GM12878 (cell line): Measurements from ENCODE around the gene SWSAP1. TPM values are rescaled to one million over a fixed set of nuclear protein-coding genes. Genes with fewer than 3 reads are reported as not detected.

Source experiments
- polyA plus RNA-seq, 11 experiments: library from polyadenylated mRNA; depleted of rRNA in 4 of 11; unstranded in 6 of 11; stranded (reverse) in 5 of 11; fragments of >200 nt; fragmentation: Nextera tagmentation in 4 of 11; fragmentation: Illumina TruSeq in 1 of 11; extraction: Ambion mirVana in 4 of 11; extraction: Trizol in 1 of 11; gene quantifications; 1 replicate in 1 of 11; 2 replicates in 10 of 11; pipeline versions ENCODE4 v1.2.1 to v1.2.3, GENCODE V29; 2011 to 2016; ENCODE audit warnings: inconsistent platforms in 2 of 11, missing spikeins in 2 of 11, low read depth in 1 of 11
- small RNA-seq: library from RNA; depleted of rRNA; stranded (forward); fragments of <200 nt; gene quantifications from one replicate; pipeline ENCODE3, GENCODE V24; 2014
- total RNA-seq, 4 experiments: library from RNA; depleted of rRNA in 3 of 4; stranded (reverse); fragments of >200 nt in 3 of 4; fragmentation: Illumina TruSeq in 1 of 4; extraction: Trizol in 1 of 4; gene quantifications; 2 replicates each; pipeline versions ENCODE4 v1.2.1 to v1.2.3, GENCODE V29; 2013 to 2021

Gene SWSAP1
- total and polyA plus RNA-seq, 10 of the 15 experiments (the other 5 are each of a cell fraction or from before 2014, with no cell fraction given) = 0.18 to 6.5 (median 2.4) TPM

Small RNAs within 50 kb of the gene (small RNA-seq; reads per million reads assigned to genes)
- gene RF00019 = not detected

Other genes starting within 250 kb of the SWSAP1 start
Only the 7 nearest of the 20 such genes appear.
- 7.0 and 7.8 TPM in 2 replicates for gene RAB3D, start 35.0 kb upstream of the SWSAP1 start, total RNA-seq (2014; rRNA removed)
- gene RAB3D, start 35.0 kb upstream of the SWSAP1 start, total RNA-seq (2014; rRNA removed; fragmentation: Illumina TruSeq; extraction: Trizol) = 6.6 and 6.8 TPM in 2 replicates
- 15.7 and 18.5 TPM in 2 replicates for gene RAB3D, start 35.0 kb upstream of the SWSAP1 start, total RNA-seq (2021)
- 5.7 and 13.0 TPM in 2 replicates for gene RAB3D, start 35.0 kb upstream of the SWSAP1 start, polyA plus RNA-seq (2011; rRNA removed)
- gene RAB3D, start 35.0 kb upstream of the SWSAP1 start, polyA plus RNA-seq (2014; fragmentation: Illumina TruSeq; extraction: Trizol) = 4.8 and 5.1 TPM in 2 replicates
- 1 to 10 TPM; 1.1 to 4.1 TPM for gene RAB3D, start 35.0 kb upstream of the SWSAP1 start, polyA plus RNA-seq (2014; fragmentation: Nextera tagmentation; extraction: Ambion mirVana)
- 9.1 and 13.6 TPM in 2 replicates for gene RAB3D, start 35.0 kb upstream of the SWSAP1 start, polyA plus RNA-seq (2014; rRNA removed)
- 1 to 10 TPM; 3.9 to 5.6 TPM for gene RAB3D, start 35.0 kb upstream of the SWSAP1 start, polyA plus RNA-seq (2016; fragmentation: Nextera tagmentation; extraction: Ambion mirVana)
- gene TMEM205, start 28.4 kb upstream of the SWSAP1 start, total RNA-seq (2014; rRNA removed) = 109 and 113 TPM in 2 replicates
- 46.8 and 54.5 TPM in 2 replicates for gene TMEM205, start 28.4 kb upstream of the SWSAP1 start, total RNA-seq (2014; rRNA removed; fragmentation: Illumina TruSeq; extraction: Trizol)
- gene TMEM205, start 28.4 kb upstream of the SWSAP1 start, total RNA-seq (2021) = 67.5 and 75.2 TPM in 2 replicates
- 48.2 and 86.1 TPM in 2 replicates for gene TMEM205, start 28.4 kb upstream of the SWSAP1 start, polyA plus RNA-seq (2011; rRNA removed)
- 36.3 and 90.5 TPM in 2 replicates for gene TMEM205, start 28.4 kb upstream of the SWSAP1 start, polyA plus RNA-seq (2014; fragmentation: Illumina TruSeq; extraction: Trizol)
- 10 to 100 TPM; 27.8 to 39.4 TPM for gene TMEM205, start 28.4 kb upstream of the SWSAP1 start, polyA plus RNA-seq (2014; fragmentation: Nextera tagmentation; extraction: Ambion mirVana)
- gene TMEM205, start 28.4 kb upstream of the SWSAP1 start, polyA plus RNA-seq (2014; rRNA removed) = 118 and 120 TPM in 2 replicates
- gene TMEM205, start 28.4 kb upstream of the SWSAP1 start, polyA plus RNA-seq (2016; fragmentation: Nextera tagmentation; extraction: Ambion mirVana) = 100 to 1,000 TPM; 133 to 144 TPM
- gene CCDC159, start 28.1 kb upstream of the SWSAP1 start, total RNA-seq (2014; rRNA removed) = 6.9 and 7.5 TPM in 2 replicates
- 8.0 and 9.3 TPM in 2 replicates for gene CCDC159, start 28.1 kb upstream of the SWSAP1 start, total RNA-seq (2014; rRNA removed; fragmentation: Illumina TruSeq; extraction: Trizol)
- 9.1 and 10.4 TPM in 2 replicates for gene CCDC159, start 28.1 kb upstream of the SWSAP1 start, total RNA-seq (2021)
- gene CCDC159, start 28.1 kb upstream of the SWSAP1 start, polyA plus RNA-seq (2011; rRNA removed) = 6.6 and 12.9 TPM in 2 replicates
- gene CCDC159, start 28.1 kb upstream of the SWSAP1 start, polyA plus RNA-seq (2014; fragmentation: Illumina TruSeq; extraction: Trizol) = 6.6 and 12.2 TPM in 2 replicates
- 1 to 10 TPM in 1 of 2 experiments, under 1 TPM in 1; 0.61 to 3.9 TPM for gene CCDC159, start 28.1 kb upstream of the SWSAP1 start, polyA plus RNA-seq (2014; fragmentation: Nextera tagmentation; extraction: Ambion mirVana)
- gene CCDC159, start 28.1 kb upstream of the SWSAP1 start, polyA plus RNA-seq (2014; rRNA removed) = 14.7 and 17.9 TPM in 2 replicates
- 10 to 100 TPM in 1 of 2 experiments, 1 to 10 TPM in 1; 9.8 to 13.0 TPM for gene CCDC159, start 28.1 kb upstream of the SWSAP1 start, polyA plus RNA-seq (2016; fragmentation: Nextera tagmentation; extraction: Ambion mirVana)
- gene PLPPR2, start 19.2 kb upstream of the SWSAP1 start, total RNA-seq (2014; rRNA removed) = 0.76 and 0.85 TPM in 2 replicates
- 0.23 and 0.31 TPM in 2 replicates for gene PLPPR2, start 19.2 kb upstream of the SWSAP1 start, total RNA-seq (2014; rRNA removed; fragmentation: Illumina TruSeq; extraction: Trizol)
- gene PLPPR2, start 19.2 kb upstream of the SWSAP1 start, total RNA-seq (2021) = 1.7 and 2.5 TPM in 2 replicates
- gene PLPPR2, start 19.2 kb upstream of the SWSAP1 start, polyA plus RNA-seq (2011; rRNA removed) = 0.22 and 0.27 TPM in 2 replicates
- 0.43 and 0.56 TPM in 2 replicates for gene PLPPR2, start 19.2 kb upstream of the SWSAP1 start, polyA plus RNA-seq (2014; fragmentation: Illumina TruSeq; extraction: Trizol)
- gene PLPPR2, start 19.2 kb upstream of the SWSAP1 start, polyA plus RNA-seq (2014; fragmentation: Nextera tagmentation; extraction: Ambion mirVana) = under 1 TPM; 0.09 to 0.21 TPM
- gene PLPPR2, start 19.2 kb upstream of the SWSAP1 start, polyA plus RNA-seq (2014; rRNA removed) = 1.8 and 2.8 TPM in 2 replicates
- gene PLPPR2, start 19.2 kb upstream of the SWSAP1 start, polyA plus RNA-seq (2016; fragmentation: Nextera tagmentation; extraction: Ambion mirVana) = 1 to 10 TPM; 1.5 to 2.1 TPM
- gene EPOR, start 9.6 kb downstream of the SWSAP1 start, total RNA-seq (2014; rRNA removed) = 3.0 and 3.8 TPM in 2 replicates
- 1.2 and 1.4 TPM in 2 replicates for gene EPOR, start 9.6 kb downstream of the SWSAP1 start, total RNA-seq (2014; rRNA removed; fragmentation: Illumina TruSeq; extraction: Trizol)
- 2.9 and 3.3 TPM in 2 replicates for gene EPOR, start 9.6 kb downstream of the SWSAP1 start, total RNA-seq (2021)
- gene EPOR, start 9.6 kb downstream of the SWSAP1 start, polyA plus RNA-seq (2011; rRNA removed) = 1.8 and 2.8 TPM in 2 replicates
- gene EPOR, start 9.6 kb downstream of the SWSAP1 start, polyA plus RNA-seq (2014; fragmentation: Illumina TruSeq; extraction: Trizol) = 0.65 and 1.4 TPM in 2 replicates
- gene EPOR, start 9.6 kb downstream of the SWSAP1 start, polyA plus RNA-seq (2014; fragmentation: Nextera tagmentation; extraction: Ambion mirVana) = under 1 TPM; 0.66 to 0.74 TPM
- gene EPOR, start 9.6 kb downstream of the SWSAP1 start, polyA plus RNA-seq (2014; rRNA removed) = 4.4 and 6.0 TPM in 2 replicates
- gene EPOR, start 9.6 kb downstream of the SWSAP1 start, polyA plus RNA-seq (2016; fragmentation: Nextera tagmentation; extraction: Ambion mirVana) = 10 to 100 TPM in 1 of 2 experiments, 1 to 10 TPM in 1; 6.7 to 10.1 TPM
- gene RGL3, start 44.6 kb downstream of the SWSAP1 start, total RNA-seq (2014; rRNA removed) = not detected in 2 replicates
- gene RGL3, start 44.6 kb downstream of the SWSAP1 start, total RNA-seq (2014; rRNA removed; fragmentation: Illumina TruSeq; extraction: Trizol) = not detected in 2 replicates
- not detected in 2 replicates for gene RGL3, start 44.6 kb downstream of the SWSAP1 start, total RNA-seq (2021)
- gene RGL3, start 44.6 kb downstream of the SWSAP1 start, polyA plus RNA-seq (2011; rRNA removed) = not detected in 2 replicates
- gene RGL3, start 44.6 kb downstream of the SWSAP1 start, polyA plus RNA-seq (2014; fragmentation: Illumina TruSeq; extraction: Trizol) = not detected in 2 replicates
- not detected for gene RGL3, start 44.6 kb downstream of the SWSAP1 start, polyA plus RNA-seq (2014; fragmentation: Nextera tagmentation; extraction: Ambion mirVana)
- not detected in 2 replicates for gene RGL3, start 44.6 kb downstream of the SWSAP1 start, polyA plus RNA-seq (2014; rRNA removed)
- gene RGL3, start 44.6 kb downstream of the SWSAP1 start, polyA plus RNA-seq (2016; fragmentation: Nextera tagmentation; extraction: Ambion mirVana) = not detected
- gene ODAD3, start 60.5 kb downstream of the SWSAP1 start, total RNA-seq (2014; rRNA removed) = not detected in 2 replicates
- gene ODAD3, start 60.5 kb downstream of the SWSAP1 start, total RNA-seq (2014; rRNA removed; fragmentation: Illumina TruSeq; extraction: Trizol) = not detected in 2 replicates
- gene ODAD3, start 60.5 kb downstream of the SWSAP1 start, total RNA-seq (2021) = 0.11 and 0.28 TPM in 2 replicates
- 0.20 and 0.39 TPM in 2 replicates for gene ODAD3, start 60.5 kb downstream of the SWSAP1 start, polyA plus RNA-seq (2011; rRNA removed)
- not detected in 2 replicates for gene ODAD3, start 60.5 kb downstream of the SWSAP1 start, polyA plus RNA-seq (2014; fragmentation: Illumina TruSeq; extraction: Trizol)
- gene ODAD3, start 60.5 kb downstream of the SWSAP1 start, polyA plus RNA-seq (2014; fragmentation: Nextera tagmentation; extraction: Ambion mirVana) = not detected
- gene ODAD3, start 60.5 kb downstream of the SWSAP1 start, polyA plus RNA-seq (2014; rRNA removed) = 0.08 TPM in 1 of 2 replicates, not detected in the other
- under 1 TPM in 1 of 2 experiments, not detected in 1; 0.11 TPM for gene ODAD3, start 60.5 kb downstream of the SWSAP1 start, polyA plus RNA-seq (2016; fragmentation: Nextera tagmentation; extraction: Ambion mirVana)